Measurements from ENCODE around the gene UQCR11.
"Not testable (repeated sequence)": the region's sequence is repeated elsewhere in the genome, so short reads cannot be mapped to it uniquely, and the experiment has no call there.

Gene UQCR11

GRCh38 chr19:1605236-1606137, at the start of gene UQCR11:
Gene UQCR11 (minus strand): TSS chr19:1605462. CDS start chr19:1605409, 53 bp downstream.
- peak; percentile 97 for DNase-seq (ENCODE audit: low spot score)

- DNase-seq (ENCODE audit: low spot score): no peak
Measured at GRCh38 chr19:1654178-1654792, 49.0 kb upstream of the UQCR11 start.

- no peak for DNase-seq (ENCODE audit: low spot score)
Measured at GRCh38 chr19:1653300-1653628, 48.0 kb upstream of the UQCR11 start.

GRCh38 chr19:1652471-1653299, 47.4 kb upstream of the UQCR11 start, which contains the start of gene TCF3:
Gene TCF3 (minus strand): TSS chr19:1652615. CDS start chr19:1650248, 2,367 bp downstream.
- peak; percentile 98 for DNase-seq (ENCODE audit: low spot score)

- DNase-seq (ENCODE audit: low spot score): no peak
Measured at GRCh38 chr19:1651568-1652291, 46.5 kb upstream of the UQCR11 start.

GRCh38 chr19:1650650-1651567, 45.6 kb upstream of the UQCR11 start:
- DNase-seq (ENCODE audit: low spot score): no peak

- no peak for DNase-seq (ENCODE audit: low spot score)
Measured at GRCh38 chr19:1649706-1650649, 44.7 kb upstream of the UQCR11 start.

GRCh38 chr19:1648920-1649541, 43.8 kb upstream of the UQCR11 start:
- DNase-seq (ENCODE audit: low spot score): no peak

- DNase-seq (ENCODE audit: low spot score): no peak
Measured at GRCh38 chr19:1648459-1648849, 43.2 kb upstream of the UQCR11 start.

- no peak for DNase-seq (ENCODE audit: low spot score)
Measured at GRCh38 chr19:1647501-1648458, 42.5 kb upstream of the UQCR11 start.

GRCh38 chr19:1646659-1647453, 41.6 kb upstream of the UQCR11 start:
- DNase-seq (ENCODE audit: low spot score): no peak

GRCh38 chr19:1646149-1646548, 40.9 kb upstream of the UQCR11 start:
- no peak for DNase-seq (ENCODE audit: low spot score)

GRCh38 chr19:1645299-1645698, 40.0 kb upstream of the UQCR11 start:
- no peak for DNase-seq (ENCODE audit: low spot score)

- DNase-seq (ENCODE audit: low spot score): no peak
Measured at GRCh38 chr19:1644070-1644469, 38.8 kb upstream of the UQCR11 start.

GRCh38 chr19:1640893-1641448, 35.7 kb upstream of the UQCR11 start:
- not testable (repeated sequence) for DNase-seq (ENCODE audit: low spot score)

- DNase-seq (ENCODE audit: low spot score): no peak
Measured at GRCh38 chr19:1636325-1637236, 31.3 kb upstream of the UQCR11 start.
